Measurements from ENCODE around the gene ZSWIM5.
"Not testable (repeated sequence)": the region's sequence is repeated elsewhere in the genome, so short reads cannot be mapped to it uniquely, and the experiment has no call there.

The ZSWIM5 gene

DNA sequence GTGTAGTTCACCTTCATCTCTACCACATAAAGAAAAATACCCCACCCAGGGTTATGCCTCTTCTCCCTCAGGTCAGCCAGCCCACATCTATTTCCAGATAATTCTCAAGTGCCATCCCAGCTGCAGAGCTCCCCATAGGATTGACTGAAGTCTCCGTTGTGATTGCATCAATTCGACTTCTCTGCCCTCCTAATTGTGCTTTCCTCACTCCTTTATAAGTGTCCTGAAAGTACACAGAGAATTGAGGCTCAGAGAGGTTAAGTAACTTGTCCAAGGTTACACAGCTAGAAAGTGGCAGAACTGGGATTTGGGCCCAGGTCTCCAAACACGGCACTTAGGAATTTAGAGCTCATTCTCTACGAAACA, 15.0 kb downstream of the ZSWIM5 start:
- no peaks in the 10 kb centered on the region for H3K36me3 ChIP-seq (ENCODE audit: insufficient read depth, low read length)
- TF ChIP-seq FOXP2 (optimal IDR thresholded peaks at IDR 0.05; ENCODE audit: control extremely low read depth, extremely low read length, insufficient read depth) = no peak
- no peak for TF ChIP-seq POLR2AphosphoS5 (IDR thresholded peaks at IDR 0.05; ENCODE audit: borderline replicate concordance, low read depth, low read length)
- TF ChIP-seq EZH2 (IDR thresholded peaks at IDR 0.05) = no peak
- DNase-seq (ENCODE audit: low read depth, low spot score) = no peak
- H3K27ac ChIP-seq = no peak overlapping the region
- no peak overlapping the region for H3K9ac ChIP-seq (ENCODE audit: insufficient read length)
- H3K4me3 ChIP-seq = no peak overlapping the region
- H3K9me3 ChIP-seq (ENCODE audit: low read depth, low read length) = no peaks in the 10 kb centered on the region

DNA sequence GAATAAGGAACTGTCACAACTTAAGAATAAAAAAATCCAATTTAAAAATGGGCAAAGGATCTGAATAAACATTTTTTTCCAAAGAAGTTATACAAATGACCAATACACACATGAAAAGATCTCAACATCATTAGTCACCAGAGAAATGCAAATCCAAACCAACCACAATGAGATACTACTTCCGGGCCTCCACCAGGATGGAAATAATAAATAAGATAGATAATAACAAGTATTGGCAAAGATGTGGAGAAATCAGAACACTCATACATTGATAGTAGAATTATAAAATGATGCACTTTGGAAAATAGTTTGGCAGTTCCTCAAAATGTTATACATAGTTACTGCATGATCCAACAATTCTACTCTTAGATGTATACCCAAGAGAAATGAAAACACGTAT, 18.7 kb downstream of the ZSWIM5 start:
- no peak overlapping the region for H3K4me3 ChIP-seq

GRCh38 chr1:45179918-45180519, 26.4 kb downstream of the ZSWIM5 start:
- not testable (repeated sequence) for H3K9me3 ChIP-seq (ENCODE audit: low read depth, low read length); H3K27ac ChIP-seq; H3K4me3 ChIP-seq; H3K9ac ChIP-seq (ENCODE audit: insufficient read length); DNase-seq (ENCODE audit: low read depth, low spot score); H3K36me3 ChIP-seq (ENCODE audit: insufficient read depth, low read length)

More for the DNA sequence above, 18.7 kb downstream of the ZSWIM5 start:
- H3K27ac ChIP-seq = no peak overlapping the region
- no peaks in the 10 kb centered on the region for H3K9me3 ChIP-seq (ENCODE audit: low read depth, low read length)
- no peak overlapping the region for H3K9ac ChIP-seq (ENCODE audit: insufficient read length)
- no peaks in the 10 kb centered on the region for H3K36me3 ChIP-seq (ENCODE audit: insufficient read depth, low read length)
- TF ChIP-seq EZH2 (IDR thresholded peaks at IDR 0.05) (no peak), FOXP2 (optimal IDR thresholded peaks at IDR 0.05; ENCODE audit: control extremely low read depth, extremely low read length, insufficient read depth) (no peak)
- no peak for DNase-seq (ENCODE audit: low read depth, low spot score)

- Histone ChIP-seq H3K9ac (ENCODE audit: insufficient read length) (no peak overlapping the region), H3K27ac (no peak overlapping the region), H3K4me3 (no peak overlapping the region), H3K9me3 (ENCODE audit: low read depth, low read length) (no peaks in the 10 kb centered on the region), H3K36me3 (ENCODE audit: insufficient read depth, low read length) (no peaks in the 10 kb centered on the region)
- TF ChIP-seq FOXP2 (optimal IDR thresholded peaks at IDR 0.05; ENCODE audit: control extremely low read depth, extremely low read length, insufficient read depth) = no peak
- TF ChIP-seq POLR2AphosphoS5 (IDR thresholded peaks at IDR 0.05; ENCODE audit: borderline replicate concordance, low read depth, low read length) = no peak
- no peak for TF ChIP-seq EZH2 (IDR thresholded peaks at IDR 0.05)
- no peak for DNase-seq (ENCODE audit: low read depth, low spot score)
Measured at GRCh38 chr1:45177452-45177851, 29.0 kb downstream of the ZSWIM5 start.

GRCh38 chr1:45172764-45173163, 33.6 kb downstream of the ZSWIM5 start:
- H3K9ac ChIP-seq (ENCODE audit: insufficient read length) = no peak overlapping the region
- TF ChIP-seq EZH2 (IDR thresholded peaks at IDR 0.05) = no peak
- no peak for TF ChIP-seq POLR2AphosphoS5 (IDR thresholded peaks at IDR 0.05; ENCODE audit: borderline replicate concordance, low read depth, low read length)
- TF ChIP-seq FOXP2 (optimal IDR thresholded peaks at IDR 0.05; ENCODE audit: control extremely low read depth, extremely low read length, insufficient read depth) = no peak
- no peak overlapping the region for H3K4me3 ChIP-seq
- H3K9me3 ChIP-seq (ENCODE audit: low read depth, low read length) = no peaks in the 10 kb centered on the region
- H3K27ac ChIP-seq = no peak overlapping the region
- no peak for DNase-seq (ENCODE audit: low read depth, low spot score)
- H3K36me3 ChIP-seq (ENCODE audit: insufficient read depth, low read length) = no peaks in the 10 kb centered on the region

GRCh38 chr1:45172005-45172404, 34.4 kb downstream of the ZSWIM5 start:
- H3K27ac ChIP-seq = no peak overlapping the region
- H3K36me3 ChIP-seq (ENCODE audit: insufficient read depth, low read length) = no peaks in the 10 kb centered on the region
- DNase-seq (ENCODE audit: low read depth, low spot score) = no peak
- H3K9ac ChIP-seq (ENCODE audit: insufficient read length) = no peak overlapping the region
- no peaks in the 10 kb centered on the region for H3K9me3 ChIP-seq (ENCODE audit: low read depth, low read length)
- H3K4me3 ChIP-seq = no peak overlapping the region
- TF ChIP-seq FOXP2 (optimal IDR thresholded peaks at IDR 0.05; ENCODE audit: control extremely low read depth, extremely low read length, insufficient read depth) = no peak
- no peak for TF ChIP-seq EZH2 (IDR thresholded peaks at IDR 0.05)
- no peak for TF ChIP-seq POLR2AphosphoS5 (IDR thresholded peaks at IDR 0.05; ENCODE audit: borderline replicate concordance, low read depth, low read length)

DNA sequence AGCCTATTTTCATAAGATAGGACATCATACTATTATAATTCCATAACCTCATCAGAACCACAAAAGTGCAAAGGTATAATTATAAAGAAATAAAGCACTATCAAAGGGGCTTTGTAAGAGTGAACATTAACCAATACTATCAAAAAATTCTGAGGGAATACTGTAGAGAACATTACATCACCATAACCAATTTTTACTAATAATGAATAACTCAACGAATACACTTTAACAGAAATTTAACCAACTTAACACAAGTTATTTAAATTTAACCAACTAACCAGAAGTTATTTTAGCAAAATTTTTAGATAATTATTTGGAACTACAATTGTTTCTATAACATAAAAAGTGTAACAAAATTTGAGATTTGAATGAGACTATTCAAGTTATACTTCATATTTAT, 34.8 kb downstream of the ZSWIM5 start:
- Histone ChIP-seq H3K9me3 (ENCODE audit: low read depth, low read length) (no peaks in the 10 kb centered on the region), H3K27ac (no peak overlapping the region), H3K36me3 (ENCODE audit: insufficient read depth, low read length) (no peaks in the 10 kb centered on the region), H3K4me3 (no peak overlapping the region), H3K9ac (ENCODE audit: insufficient read length) (no peak overlapping the region)
- TF ChIP-seq EZH2 (IDR thresholded peaks at IDR 0.05) (no peak), POLR2AphosphoS5 (IDR thresholded peaks at IDR 0.05; ENCODE audit: borderline replicate concordance, low read depth, low read length) (no peak), FOXP2 (optimal IDR thresholded peaks at IDR 0.05; ENCODE audit: control extremely low read depth, extremely low read length, insufficient read depth) (no peak)
- no peak for DNase-seq (ENCODE audit: low read depth, low spot score)

DNA sequence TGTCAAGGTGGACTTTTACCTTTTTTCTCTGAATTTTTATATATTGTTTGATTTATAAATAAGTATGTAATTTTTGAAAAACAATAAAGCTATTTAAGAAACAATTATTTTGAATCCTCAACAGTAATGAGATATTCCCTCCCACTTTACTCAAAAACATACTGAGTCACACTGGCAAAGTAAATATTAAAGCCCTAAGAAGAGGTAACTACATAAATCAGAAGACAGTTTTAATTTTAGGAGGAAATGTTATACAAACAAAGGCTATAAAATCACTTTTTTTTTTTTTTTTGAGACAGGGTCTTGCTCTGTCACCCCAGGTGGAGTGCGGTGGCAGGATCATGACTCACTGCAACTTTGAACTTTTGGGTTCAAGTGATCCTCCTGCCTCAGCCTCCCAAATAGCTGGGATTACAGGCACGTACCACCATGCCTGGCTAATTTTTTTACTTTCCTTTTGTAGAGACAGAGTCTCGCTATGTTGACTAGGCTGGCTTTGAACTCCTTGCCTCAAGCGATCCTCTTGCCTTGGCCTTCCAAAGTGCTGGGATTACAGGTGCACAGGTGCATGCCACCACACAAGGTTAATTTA, 36.2 kb downstream of the ZSWIM5 start:
- no peaks in the 10 kb centered on the region for H3K36me3 ChIP-seq (ENCODE audit: insufficient read depth, low read length)
- TF ChIP-seq POLR2AphosphoS5 (IDR thresholded peaks at IDR 0.05; ENCODE audit: borderline replicate concordance, low read depth, low read length) (no peak), EZH2 (IDR thresholded peaks at IDR 0.05) (no peak), FOXP2 (optimal IDR thresholded peaks at IDR 0.05; ENCODE audit: control extremely low read depth, extremely low read length, insufficient read depth) (no peak)
- DNase-seq (ENCODE audit: low read depth, low spot score) = no peak
- H3K9me3 ChIP-seq (ENCODE audit: low read depth, low read length) = no peaks in the 10 kb centered on the region
- no peak overlapping the region for H3K9ac ChIP-seq (ENCODE audit: insufficient read length)
- no peak overlapping the region for H3K4me3 ChIP-seq
- H3K27ac ChIP-seq = no peak overlapping the region

DNA sequence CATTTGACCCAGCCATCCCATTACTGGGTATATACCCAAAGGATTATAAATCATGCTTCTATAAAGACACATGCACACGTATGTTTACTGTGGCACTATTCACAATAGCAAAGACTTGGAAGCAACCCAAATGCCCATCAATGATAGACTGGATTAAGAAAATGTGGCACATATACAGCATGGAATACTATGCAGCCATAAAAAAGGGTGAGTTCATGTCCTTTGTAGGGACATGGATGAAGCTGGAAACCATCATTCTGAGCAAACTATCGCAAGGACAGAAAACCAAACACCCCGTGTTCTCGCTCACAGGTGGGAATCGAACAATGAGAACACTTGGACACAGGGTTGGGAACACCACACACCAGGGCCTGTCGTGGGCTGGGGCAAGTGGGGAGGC, 38.5 kb downstream of the ZSWIM5 start:
- not testable (repeated sequence) for DNase-seq (ENCODE audit: low read depth, low spot score); H3K27ac ChIP-seq; H3K36me3 ChIP-seq (ENCODE audit: insufficient read depth, low read length); H3K9me3 ChIP-seq (ENCODE audit: low read depth, low read length); H3K9ac ChIP-seq (ENCODE audit: insufficient read length); H3K4me3 ChIP-seq

DNA sequence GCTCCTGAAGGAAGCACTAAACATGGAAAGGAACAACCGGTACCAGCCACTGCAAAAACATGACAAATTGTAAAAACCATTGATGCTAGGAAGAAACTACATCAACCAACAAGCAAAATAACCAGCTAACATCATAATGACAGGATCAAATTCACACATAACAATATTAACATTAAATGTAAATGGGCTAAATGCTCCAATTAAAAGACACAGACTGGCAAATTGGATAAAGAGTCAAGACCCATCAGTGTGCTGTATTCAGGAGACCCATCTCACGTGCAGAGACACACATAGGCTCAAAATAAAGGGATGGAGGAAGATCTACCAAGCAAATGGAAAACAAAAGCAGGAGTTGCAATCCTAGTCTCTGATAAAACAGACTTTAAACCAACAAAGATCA, 42.1 kb downstream of the ZSWIM5 start:
- H3K4me3 ChIP-seq; H3K36me3 ChIP-seq (ENCODE audit: insufficient read depth, low read length); H3K27ac ChIP-seq; DNase-seq (ENCODE audit: low read depth, low spot score); H3K9ac ChIP-seq (ENCODE audit: insufficient read length); H3K9me3 ChIP-seq (ENCODE audit: low read depth, low read length): not testable (repeated sequence)

- not testable (repeated sequence) for DNase-seq (ENCODE audit: low read depth, low spot score); H3K9ac ChIP-seq (ENCODE audit: insufficient read length); H3K27ac ChIP-seq; H3K4me3 ChIP-seq; H3K9me3 ChIP-seq (ENCODE audit: low read depth, low read length); H3K36me3 ChIP-seq (ENCODE audit: insufficient read depth, low read length)
Measured at GRCh38 chr1:45163111-45163510, 43.3 kb downstream of the ZSWIM5 start.

DNA sequence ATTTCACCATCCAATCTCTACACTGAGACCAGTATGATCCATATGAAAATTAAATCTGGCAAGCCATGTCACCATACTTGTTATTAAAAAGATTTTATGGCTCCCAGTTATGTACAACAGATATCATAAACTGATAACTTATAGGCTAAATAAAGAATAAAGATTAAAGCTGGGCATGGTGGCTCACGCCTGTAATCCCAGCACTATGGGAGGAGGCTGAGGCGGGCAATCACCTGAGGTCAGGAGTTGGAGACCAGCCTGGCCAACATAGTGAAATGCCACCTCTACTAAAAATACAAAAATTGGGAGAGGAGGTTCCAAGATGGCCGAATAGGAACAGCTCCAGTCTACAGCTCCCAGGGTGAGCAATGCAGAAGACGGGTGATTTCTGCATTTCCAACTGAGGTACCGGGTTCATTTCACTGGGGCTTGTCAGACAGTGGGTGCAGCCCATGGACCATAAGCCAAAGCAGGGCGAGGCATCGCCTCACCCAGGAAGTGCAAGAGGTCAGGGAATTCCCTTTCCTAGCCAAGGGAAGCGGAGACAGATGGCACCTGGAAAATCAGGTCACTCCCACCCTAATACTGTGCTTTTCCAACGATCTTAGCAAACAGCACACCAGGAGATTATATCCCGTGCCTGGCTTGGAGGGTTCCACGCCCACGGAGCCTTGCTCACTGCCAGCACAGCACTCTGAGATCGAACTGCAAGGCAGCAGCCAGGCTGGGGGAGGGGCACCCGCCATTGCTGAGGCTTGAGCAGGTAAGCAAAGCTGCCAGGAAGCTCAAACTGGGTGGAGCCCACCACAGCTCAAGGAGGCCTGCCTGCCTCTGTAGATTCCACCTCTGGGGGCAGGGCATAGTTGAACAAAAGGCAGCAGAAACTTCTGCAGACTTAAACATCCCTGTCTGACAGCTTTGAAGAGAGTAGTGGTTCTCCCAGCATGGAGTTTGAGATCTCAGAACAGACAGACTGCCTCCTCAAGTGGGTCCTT, 44.1 kb downstream of the ZSWIM5 start:
- H3K9ac ChIP-seq (ENCODE audit: insufficient read length); H3K36me3 ChIP-seq (ENCODE audit: insufficient read depth, low read length); H3K9me3 ChIP-seq (ENCODE audit: low read depth, low read length); H3K4me3 ChIP-seq; H3K27ac ChIP-seq; DNase-seq (ENCODE audit: low read depth, low spot score): not testable (repeated sequence)
